Neural crest cell (in vitro differentiated cells): ENCODE results near the gene EIF2AK3. TPM values are rescaled to one million over a fixed set of nuclear protein-coding genes. Genes with fewer than 3 reads are reported as not detected.

Experiments used
- DNase-seq: peaks from one replicate; pipeline ENCODE4 v3.0.0; 2021; ENCODE audit warnings: low read depth, mixed read lengths, low spot score
- H3K27ac Mint-ChIP-seq: one replicate; pipeline ENCODE4 v1.8.0; 2021; ENCODE audit warnings: mild to moderate bottlenecking, mixed read lengths; ENCODE audit not compliant: unreplicated experiment
- H3K27me3 Mint-ChIP-seq: 2 replicates; pipeline ENCODE4 v1.8.0; 2021; ENCODE audit warnings: low read depth, mild to moderate bottlenecking, mixed read lengths
- H3K36me3 Mint-ChIP-seq: 2 replicates; pipeline ENCODE4 v1.8.0; 2021; ENCODE audit warnings: low read depth, mild to moderate bottlenecking, mixed read lengths
- H3K4me1 Mint-ChIP-seq: 2 replicates; pipeline ENCODE4 v1.8.0; 2021; ENCODE audit warnings: mixed read lengths
- H3K4me3 Mint-ChIP-seq: one replicate; pipeline ENCODE4 v1.8.0; 2021; ENCODE audit warnings: mild to moderate bottlenecking, mixed read lengths
- H3K9me3 Mint-ChIP-seq: 2 replicates; pipeline ENCODE4 v1.8.0; 2021; ENCODE audit warnings: mixed read lengths
- CTCF ChIP-seq: fragments of 200-600 bp; sonication (generic); conservative IDR thresholded peaks from 2 replicates; pipeline ENCODE4 v1.5.0; 2021; ENCODE audit warnings: antibody characterized with exemption, mild to moderate bottlenecking
- total RNA-seq: library from RNA; stranded (reverse); gene quantifications from 2 replicates; pipeline ENCODE4 v1.2.1, GENCODE V29; 2021

EIF2AK3 gene
- total RNA-seq, 1 donor from 2014 or later = 15.2 TPM

DNA sequence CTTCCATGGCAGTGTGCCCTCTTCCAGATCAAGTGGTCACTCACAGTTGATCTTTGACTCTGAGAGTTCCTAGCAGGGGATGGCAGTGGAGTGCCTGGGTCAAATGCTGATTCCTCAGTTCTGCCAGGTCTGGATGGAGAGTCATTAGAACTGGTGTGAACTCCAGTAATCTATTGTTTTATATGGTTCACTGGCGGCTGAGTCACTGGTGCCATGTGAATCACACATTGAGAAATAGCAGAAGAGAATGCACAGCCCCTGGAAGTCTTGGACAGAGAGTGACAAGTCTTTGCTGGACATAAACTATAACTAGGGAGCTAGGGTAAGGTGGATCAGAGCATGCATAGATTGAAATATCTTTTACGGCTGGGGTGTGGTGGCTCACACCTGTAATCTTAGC lies 86.9 kb downstream of the EIF2AK3 start:
- Mint-ChIP-seq H3K4me1 (peaks cover 4% of the 10 kb centered on the region), H3K9me3 (peaks cover 2% of the 10 kb centered on the region), H3K27ac (no peak overlapping the region), H3K4me3 (no peak overlapping the region), H3K27me3 (no peaks in the 10 kb centered on the region), H3K36me3 (peaks cover 2% of the 10 kb centered on the region)
- no peak for TF ChIP-seq CTCF
- DNase-seq = no peak

DNA sequence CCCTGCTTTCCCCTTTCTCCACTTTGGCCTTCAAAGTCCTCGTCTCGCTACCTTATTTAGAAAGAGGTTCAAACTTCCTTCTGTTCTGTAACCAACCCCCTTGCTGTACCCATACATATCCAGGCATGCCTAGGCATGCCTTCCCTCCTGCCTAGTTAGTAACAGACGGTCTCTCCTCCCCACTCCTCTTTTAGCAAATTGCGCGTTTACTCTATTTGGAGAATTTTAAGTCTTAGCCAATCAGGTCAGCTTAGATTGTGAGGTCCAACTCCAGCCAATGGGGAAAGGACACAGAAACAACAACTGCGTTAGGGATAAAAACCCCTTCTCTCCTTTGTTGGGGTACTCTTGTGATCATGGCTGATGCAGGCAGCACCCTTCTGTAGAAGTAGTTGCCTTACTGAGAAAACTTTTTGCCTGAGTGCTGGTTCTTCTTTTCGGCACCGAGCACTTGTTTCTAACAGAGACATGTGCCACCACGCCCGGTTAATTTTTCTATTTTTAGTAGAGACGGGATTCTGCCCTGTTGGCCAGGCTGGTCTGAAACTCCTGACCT lies 88.8 kb downstream of the EIF2AK3 start:
- DNase-seq = no peak
- H3K4me3 Mint-ChIP-seq = no peak overlapping the region
- H3K27ac Mint-ChIP-seq = no peak overlapping the region
- no peak for TF ChIP-seq CTCF
- no peaks in the 10 kb centered on the region for H3K4me1 Mint-ChIP-seq
- H3K36me3 Mint-ChIP-seq = no peaks in the 10 kb centered on the region
- H3K27me3 Mint-ChIP-seq = no peaks in the 10 kb centered on the region
- no peaks in the 10 kb centered on the region for H3K9me3 Mint-ChIP-seq

DNA sequence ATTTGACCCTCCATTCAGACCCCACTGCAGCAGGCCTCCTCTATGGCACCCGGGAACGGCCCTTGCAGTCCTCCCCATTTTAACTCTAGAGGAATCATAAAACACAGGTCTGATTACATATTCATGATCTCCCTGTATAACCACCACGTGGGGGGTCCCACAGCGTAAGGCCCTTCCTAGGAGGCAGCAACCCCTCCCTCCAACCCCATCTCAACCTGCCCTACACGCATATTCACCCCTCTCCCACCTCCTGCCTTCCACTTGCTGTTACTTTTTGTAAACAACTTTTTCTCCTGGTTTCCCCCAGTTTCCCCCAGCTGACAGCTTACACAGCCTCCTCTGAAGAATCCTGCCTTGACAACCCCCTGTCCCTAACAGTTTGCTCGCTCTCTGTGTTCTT lies 89.6 kb downstream of the EIF2AK3 start:
- no peak overlapping the region for H3K4me3 Mint-ChIP-seq
- no peaks in the 10 kb centered on the region for H3K9me3 Mint-ChIP-seq
- H3K27ac Mint-ChIP-seq = peak overlapping the region; percentile 50
- no peak for TF ChIP-seq CTCF
- H3K4me1 Mint-ChIP-seq = no peaks in the 10 kb centered on the region
- no peaks in the 10 kb centered on the region for H3K36me3 Mint-ChIP-seq
- no peak for DNase-seq
- H3K27me3 Mint-ChIP-seq = no peaks in the 10 kb centered on the region

DNA sequence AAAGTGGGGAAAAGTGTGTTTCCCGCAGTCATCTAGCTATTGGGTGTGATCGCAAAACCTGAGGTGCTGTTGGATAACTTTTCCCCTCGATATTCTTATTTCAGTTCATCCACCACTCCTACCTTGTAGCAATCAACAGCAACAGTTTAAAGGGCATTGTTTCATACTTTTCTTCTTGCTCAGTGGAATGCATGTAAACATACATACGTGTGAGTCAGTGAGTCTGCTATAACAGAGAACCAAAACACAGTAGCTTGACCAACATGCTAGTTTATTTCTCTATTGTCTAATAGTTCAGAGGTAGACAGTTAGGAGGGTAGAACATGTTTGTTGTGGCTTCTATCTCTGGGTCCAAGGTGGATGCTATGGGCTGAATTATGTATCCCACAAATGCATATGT lies 97.2 kb downstream of the EIF2AK3 start:
- H3K27ac Mint-ChIP-seq = no peak overlapping the region
- DNase-seq = no peak
- TF ChIP-seq CTCF = no peak
- H3K4me3 Mint-ChIP-seq = no peak overlapping the region
- H3K9me3 Mint-ChIP-seq = no peaks in the 10 kb centered on the region
- H3K4me1 Mint-ChIP-seq = no peaks in the 10 kb centered on the region
- no peaks in the 10 kb centered on the region for H3K27me3 Mint-ChIP-seq
- no peaks in the 10 kb centered on the region for H3K36me3 Mint-ChIP-seq

GRCh38 chr2:88521445-88522073 lies 105.7 kb downstream of the EIF2AK3 start:
- DNase-seq = no peak
- H3K36me3 Mint-ChIP-seq = no peaks in the 10 kb centered on the region
- H3K9me3 Mint-ChIP-seq = no peaks in the 10 kb centered on the region
- H3K27ac Mint-ChIP-seq = no peak overlapping the region
- no peak overlapping the region for H3K4me3 Mint-ChIP-seq
- no peaks in the 10 kb centered on the region for H3K4me1 Mint-ChIP-seq
- H3K27me3 Mint-ChIP-seq = no peaks in the 10 kb centered on the region
- no peak for TF ChIP-seq CTCF
